Neural progenitor cell (in vitro differentiated cells): ENCODE results near the gene DHX35. TPM values are rescaled to one million over a fixed set of nuclear protein-coding genes. Genes with fewer than 3 reads are reported as not detected.

ENCODE experiments used
- DNase-seq: peaks from one replicate; pipeline ENCODE4 v3.0.0-alpha.2; 2016; ENCODE audit warnings: low spot score
- H2AFZ ChIP-seq: fragments of 200-600 bp; sonication (generic); replicated peaks from 2 replicates; pipeline ENCODE4 v1.6.1; 2016; ENCODE audit warnings: antibody characterized with exemption
- H3F3A ChIP-seq: fragments of 200-600 bp; sonication (generic); 2 replicates; pipeline ENCODE4 v1.6.1; 2016; ENCODE audit warnings: antibody characterized with exemption, low read depth
- H3K27ac ChIP-seq: fragments of 200-600 bp; sonication (generic); 2 replicates; pipeline ENCODE4 v1.5.1; 2016; ENCODE audit warnings: mild to moderate bottlenecking
- H3K27me3 ChIP-seq: fragments of 200-600 bp; sonication (generic); 2 replicates; pipeline ENCODE4 v1.6.1; 2016; ENCODE audit warnings: mild to moderate bottlenecking, moderate library complexity
- H3K36me3 ChIP-seq: fragments of 200-600 bp; sonication (generic); 2 replicates; pipeline ENCODE4 v1.5.1; 2016
- H3K4me1 ChIP-seq: fragments of 200-600 bp; sonication (generic); 2 replicates; pipeline ENCODE4 v1.6.1; 2016; ENCODE audit warnings: mixed run types
- H3K4me2 ChIP-seq: fragments of 200-600 bp; sonication (generic); 2 replicates; pipeline ENCODE4 v1.6.1; 2016
- H3K4me3 ChIP-seq: fragments of 200-600 bp; sonication (generic); 2 replicates; pipeline ENCODE4 v1.5.1; 2016
- H3K79me2 ChIP-seq: fragments of 200-600 bp; sonication (generic); 2 replicates; pipeline ENCODE4 v1.6.1; 2016; ENCODE audit warnings: low read depth
- H3K9ac ChIP-seq: fragments of 200-600 bp; sonication (generic); 2 replicates; pipeline ENCODE4 v1.6.1; 2016
- H3K9me3 ChIP-seq: fragments of 200-600 bp; sonication (generic); 2 replicates; pipeline ENCODE4 v1.5.1; 2016; ENCODE audit warnings: low read depth
- H4K20me1 ChIP-seq: fragments of 200-600 bp; sonication (generic); 2 replicates; pipeline ENCODE4 v1.6.1; 2016; ENCODE audit warnings: low read depth
- H3K27ac Mint-ChIP-seq: 3 replicates; pipeline ENCODE4 v1.8.0; 2021; ENCODE audit warnings: mixed read lengths
- H3K27me3 Mint-ChIP-seq: 2 replicates; pipeline ENCODE4 v1.8.0; 2022; ENCODE audit warnings: low read depth, mild to moderate bottlenecking, inconsistent platforms, moderate library complexity, mixed read lengths; ENCODE audit not compliant: insufficient read depth
- H3K36me3 Mint-ChIP-seq: 3 replicates; pipeline ENCODE4 v1.8.0; 2021; ENCODE audit warnings: mixed read lengths
- H3K4me1 Mint-ChIP-seq: 3 replicates; pipeline ENCODE4 v1.8.0; 2021; ENCODE audit warnings: mixed read lengths
- H3K4me3 Mint-ChIP-seq: 3 replicates; pipeline ENCODE4 v1.8.0; 2021; ENCODE audit warnings: mild to moderate bottlenecking, moderate library complexity, mixed read lengths
- H3K9me3 Mint-ChIP-seq: 3 replicates; pipeline ENCODE4 v1.8.0; 2020; ENCODE audit warnings: mixed read lengths
- EZH2 ChIP-seq: fragments of 200-600 bp; sonication (generic); IDR thresholded peaks from 2 replicates; pipeline ENCODE4 v1.6.1; 2017; ENCODE audit warnings: antibody characterized with exemption, mild to moderate bottlenecking, moderate library complexity
- EZH2phosphoT487 ChIP-seq: fragments of 200-600 bp; sonication (generic); IDR thresholded peaks from 2 replicates; pipeline ENCODE4 v1.6.1; 2017; ENCODE audit warnings: antibody characterized with exemption
- total RNA-seq: library from RNA; depleted of rRNA; stranded (reverse); fragments of >200 nt; gene quantifications from 2 replicates; pipeline ENCODE4 v1.2.3, GENCODE V29; 2015; ENCODE audit warnings: low replicate concordance
- TF ChIP-seq, protein P1 (sequence below): fragments of 200-600 bp; sonication (generic); IDR thresholded peaks from 2 replicates; pipeline ENCODE4 v1.5.1; 2017; ENCODE audit warnings: antibody characterized with exemption, mild to moderate bottlenecking

DHX35 gene
- total RNA-seq, 1 donor from 2014 or later = 22.5 TPM

DNA sequence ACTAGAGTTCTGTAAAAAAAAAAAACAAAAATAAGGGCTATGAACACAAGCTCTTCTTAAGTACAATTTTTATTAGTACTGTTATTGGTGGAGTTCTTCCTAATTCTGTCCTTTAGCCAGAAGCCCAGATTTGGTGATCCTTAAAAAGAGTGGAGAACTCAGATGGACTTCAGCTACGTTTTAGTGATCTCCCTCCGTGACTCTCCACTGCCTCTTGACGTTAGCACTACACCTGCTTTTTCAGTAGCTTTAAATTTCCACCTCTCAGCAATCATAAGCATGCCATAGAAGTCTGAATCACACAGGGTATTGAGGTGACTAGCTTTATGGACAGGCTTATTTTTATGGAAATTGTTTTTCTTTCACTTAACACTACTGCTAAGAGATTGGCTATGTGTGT lies 17.7 kb downstream of the DHX35 start:
- Histone ChIP-seq H4K20me1 (peaks cover 7% of the 10 kb centered on the region), H3K9me3 (no peaks in the 10 kb centered on the region), H3K36me3 (no peaks in the 10 kb centered on the region), H3K4me1 (no peaks in the 10 kb centered on the region), H3K9ac (no peak overlapping the region), H3K27ac (no peak overlapping the region), H3K27me3 (no peaks in the 10 kb centered on the region), H3K79me2 (peaks cover 33% of the 10 kb centered on the region), H3K4me2 (no peak overlapping the region), H3F3A (no peaks in the 10 kb centered on the region), H3K4me3 (no peak overlapping the region), H2AFZ (no peak overlapping the region)
- Mint-ChIP-seq H3K9me3 (no peaks in the 10 kb centered on the region), H3K36me3 (peaks cover 3% of the 10 kb centered on the region), H3K4me1 (peaks cover 6% of the 10 kb centered on the region), H3K27ac (no peak overlapping the region), H3K27me3 (no peaks in the 10 kb centered on the region), H3K4me3 (no peak overlapping the region)
- TF ChIP-seq EZH2 (no peak), EZH2phosphoT487 (no peak)
- TF ChIP-seq, protein P1, sequence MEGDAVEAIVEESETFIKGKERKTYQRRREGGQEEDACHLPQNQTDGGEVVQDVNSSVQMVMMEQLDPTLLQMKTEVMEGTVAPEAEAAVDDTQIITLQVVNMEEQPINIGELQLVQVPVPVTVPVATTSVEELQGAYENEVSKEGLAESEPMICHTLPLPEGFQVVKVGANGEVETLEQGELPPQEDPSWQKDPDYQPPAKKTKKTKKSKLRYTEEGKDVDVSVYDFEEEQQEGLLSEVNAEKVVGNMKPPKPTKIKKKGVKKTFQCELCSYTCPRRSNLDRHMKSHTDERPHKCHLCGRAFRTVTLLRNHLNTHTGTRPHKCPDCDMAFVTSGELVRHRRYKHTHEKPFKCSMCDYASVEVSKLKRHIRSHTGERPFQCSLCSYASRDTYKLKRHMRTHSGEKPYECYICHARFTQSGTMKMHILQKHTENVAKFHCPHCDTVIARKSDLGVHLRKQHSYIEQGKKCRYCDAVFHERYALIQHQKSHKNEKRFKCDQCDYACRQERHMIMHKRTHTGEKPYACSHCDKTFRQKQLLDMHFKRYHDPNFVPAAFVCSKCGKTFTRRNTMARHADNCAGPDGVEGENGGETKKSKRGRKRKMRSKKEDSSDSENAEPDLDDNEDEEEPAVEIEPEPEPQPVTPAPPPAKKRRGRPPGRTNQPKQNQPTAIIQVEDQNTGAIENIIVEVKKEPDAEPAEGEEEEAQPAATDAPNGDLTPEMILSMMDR = no peak
- DNase-seq = no peak

DNA sequence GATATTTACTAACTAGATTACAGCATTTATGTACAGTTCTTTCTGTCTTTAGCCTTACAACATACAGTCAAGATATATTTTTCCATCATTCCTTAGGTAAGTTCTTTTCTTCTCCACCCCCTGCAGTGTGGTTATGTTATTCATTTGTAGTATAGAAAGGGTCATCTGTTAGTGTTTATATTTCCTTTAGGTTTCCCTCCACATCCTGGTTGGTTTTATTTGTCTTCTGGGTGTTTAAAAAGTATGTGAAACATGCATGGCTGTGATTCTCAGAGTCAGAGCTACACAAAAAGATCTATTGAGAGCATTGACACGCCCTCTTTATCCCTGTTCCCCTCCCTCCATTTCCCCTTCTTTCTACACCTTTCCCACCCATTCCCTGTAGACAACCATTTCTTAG lies 20.1 kb downstream of the DHX35 start:
- Histone ChIP-seq H3K27ac (no peak overlapping the region), H3K9me3 (no peaks in the 10 kb centered on the region), H4K20me1 (peaks cover 7% of the 10 kb centered on the region), H3K4me3 (no peak overlapping the region), H3F3A (no peaks in the 10 kb centered on the region), H3K4me1 (no peaks in the 10 kb centered on the region), H3K9ac (no peak overlapping the region), H3K4me2 (no peak overlapping the region), H3K36me3 (no peaks in the 10 kb centered on the region), H3K27me3 (no peaks in the 10 kb centered on the region), H3K79me2 (peaks cover 26% of the 10 kb centered on the region), H2AFZ (no peak overlapping the region)
- DNase-seq = no peak
- no peak overlapping the region for H3K27ac Mint-ChIP-seq
- H3K27me3 Mint-ChIP-seq = no peaks in the 10 kb centered on the region
- H3K9me3 Mint-ChIP-seq = no peaks in the 10 kb centered on the region
- H3K4me3 Mint-ChIP-seq = no peak overlapping the region
- peaks cover 5% of the 10 kb centered on the region for H3K36me3 Mint-ChIP-seq
- H3K4me1 Mint-ChIP-seq = peaks cover 6% of the 10 kb centered on the region
- TF ChIP-seq, protein P1 = no peak
- TF ChIP-seq EZH2phosphoT487 (no peak), EZH2 (no peak)

DNA sequence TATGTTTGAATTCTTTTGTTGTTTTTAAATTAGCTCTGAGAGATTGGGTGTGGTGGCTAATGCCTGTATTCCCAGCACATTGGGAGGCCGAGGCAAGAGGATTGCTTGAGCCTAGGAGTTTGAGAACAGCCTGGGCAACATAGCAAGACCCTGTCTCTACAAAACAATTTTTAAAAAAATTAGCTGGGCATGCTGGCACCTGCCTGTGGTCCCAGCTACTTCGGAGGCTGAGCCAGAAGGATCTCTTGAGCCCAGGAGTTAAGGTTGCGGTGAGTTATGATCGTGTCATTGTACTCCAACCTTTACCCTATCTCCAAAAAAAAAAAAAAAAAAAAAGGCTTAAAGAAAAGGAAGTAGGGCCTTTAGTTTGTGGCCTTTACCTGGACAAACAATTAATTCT lies 22.9 kb downstream of the DHX35 start:
- H3K4me1 ChIP-seq = no peaks in the 10 kb centered on the region
- H3K27ac Mint-ChIP-seq = no peak overlapping the region
- H3K4me1 Mint-ChIP-seq = peaks cover 6% of the 10 kb centered on the region
- no peaks in the 10 kb centered on the region for H3K9me3 Mint-ChIP-seq
- H3F3A ChIP-seq = no peaks in the 10 kb centered on the region
- H3K27me3 Mint-ChIP-seq = no peaks in the 10 kb centered on the region
- H4K20me1 ChIP-seq = peaks cover 4% of the 10 kb centered on the region
- H3K4me2 ChIP-seq = no peak overlapping the region
- peaks cover 7% of the 10 kb centered on the region for H3K36me3 ChIP-seq
- H3K36me3 Mint-ChIP-seq = peaks cover 16% of the 10 kb centered on the region
- H3K79me2 ChIP-seq = peaks cover 12% of the 10 kb centered on the region
- no peak overlapping the region for H2AFZ ChIP-seq
- H3K9me3 ChIP-seq = no peaks in the 10 kb centered on the region
- no peak for DNase-seq
- no peak overlapping the region for H3K9ac ChIP-seq
- TF ChIP-seq EZH2phosphoT487 (no peak), EZH2 (no peak)
- TF ChIP-seq, protein P1 = no peak
- no peak overlapping the region for H3K4me3 Mint-ChIP-seq
- no peak overlapping the region for H3K27ac ChIP-seq
- H3K4me3 ChIP-seq = no peak overlapping the region
- H3K27me3 ChIP-seq = no peaks in the 10 kb centered on the region
